Stomach smooth muscle (tissue), 2 donors: ENCODE data around the gene NAE1.
"Not testable (repeated sequence)": the region's sequence is repeated elsewhere in the genome, so short reads cannot be mapped to it uniquely, and the experiment has no call there.

Source experiments
- H3K27ac ChIP-seq: one replicate; pipeline ENCODE4 v1.7.0; 2013; ENCODE audit warnings: mild to moderate bottlenecking, low read length, inconsistent platforms
- H3K27me3 ChIP-seq, 2 donors: one replicate each; pipeline ENCODE4 v1.7.0; 2013; ENCODE audit warnings: low read length in 2 of 2; ENCODE audit not compliant: insufficient read depth in 2 of 2, control insufficient read depth in 1 of 2
- H3K36me3 ChIP-seq, 2 donors: one replicate each; pipeline ENCODE4 v1.7.0; 2013; ENCODE audit warnings: low read length in 2 of 2; ENCODE audit not compliant: control insufficient read depth in 2 of 2, insufficient read depth in 2 of 2
- H3K4me1 ChIP-seq: one replicate; pipeline ENCODE4 v1.7.0; 2013; ENCODE audit warnings: low read length; ENCODE audit not compliant: control insufficient read depth, insufficient read depth
- H3K4me3 ChIP-seq, 2 donors: one replicate each; pipeline ENCODE4 v1.7.0; 2013; ENCODE audit warnings: low read length in 2 of 2
- H3K9ac ChIP-seq, 2 donors: one replicate each; pipeline ENCODE4 v1.7.0; 2013; ENCODE audit warnings: low read length in 2 of 2, mild to moderate bottlenecking in 1 of 2
- H3K9me3 ChIP-seq, 2 donors: one replicate each; pipeline ENCODE4 v1.7.0; 2013; ENCODE audit warnings: low read length in 2 of 2; ENCODE audit not compliant: control insufficient read depth in 2 of 2
- donor health status: healthy.
- donor health status: Pancreatic carcinoma.

NAE1 gene

GRCh38 chr16:66802159-66802558, 28.6 kb downstream of the NAE1 start:
- no peak overlapping the region for H3K27ac ChIP-seq
- H3K4me1 ChIP-seq, result no peaks in the 10 kb centered on the region
- H3K27me3 ChIP-seq, result no peaks in the 10 kb centered on the region
- H3K4me3 ChIP-seq, result no peak overlapping the region
- no peaks in the 10 kb centered on the region for H3K9me3 ChIP-seq
- H3K36me3 ChIP-seq, result peaks cover 24 to 35% of the 10 kb centered on the region in 2 donors
- H3K9ac ChIP-seq, result no peak overlapping the region

- Histone ChIP-seq H3K27ac (no peak within 1 kb of the TSS), H3K9ac (no peak within 1 kb of the TSS), H3K36me3 (peaks cover 17 to 31% of the 10 kb centered on the region in 2 donors), H3K4me1 (no peaks in the 10 kb centered on the region), H3K27me3 (no peaks in the 10 kb centered on the region), H3K9me3 (no peaks in the 10 kb centered on the region), H3K4me3 (no peak within 1 kb of the TSS)
Measured at GRCh38 chr16:66801320-66802105, 29.3 kb downstream of the NAE1 start, which contains the start of gene TERB1. Gene TERB1 (minus strand): TSS chr16:66801584. CDS start chr16:66796798, 4,786 bp downstream.

DNA sequence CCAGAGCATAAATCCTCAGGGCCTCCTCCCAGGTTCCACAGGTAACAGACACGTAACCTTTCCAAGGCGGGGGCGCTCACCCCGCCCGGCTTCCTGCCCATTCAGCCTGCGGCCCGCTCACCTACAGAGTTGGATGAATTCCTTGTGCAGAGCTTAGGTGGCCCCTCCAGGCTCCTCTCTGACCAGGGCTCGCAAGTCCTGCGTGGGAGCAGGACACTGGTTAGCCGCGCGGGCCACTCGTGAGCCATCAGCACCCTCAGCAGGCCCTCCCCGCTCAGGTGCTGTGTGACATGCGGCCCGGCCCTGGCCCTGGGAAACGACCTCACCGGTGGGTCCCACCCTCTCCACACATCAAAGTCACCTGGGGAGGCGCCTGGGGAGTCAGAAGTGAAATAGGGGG, 29.9 kb downstream of the NAE1 start:
- no peak overlapping the region for H3K9ac ChIP-seq
- H3K27ac ChIP-seq, result no peak overlapping the region
- no peak overlapping the region for H3K4me3 ChIP-seq
- H3K4me1 ChIP-seq, result no peaks in the 10 kb centered on the region
- no peaks in the 10 kb centered on the region for H3K27me3 ChIP-seq
- H3K9me3 ChIP-seq, result no peaks in the 10 kb centered on the region
- peaks cover 17 to 31% of the 10 kb centered on the region in 2 donors for H3K36me3 ChIP-seq

DNA sequence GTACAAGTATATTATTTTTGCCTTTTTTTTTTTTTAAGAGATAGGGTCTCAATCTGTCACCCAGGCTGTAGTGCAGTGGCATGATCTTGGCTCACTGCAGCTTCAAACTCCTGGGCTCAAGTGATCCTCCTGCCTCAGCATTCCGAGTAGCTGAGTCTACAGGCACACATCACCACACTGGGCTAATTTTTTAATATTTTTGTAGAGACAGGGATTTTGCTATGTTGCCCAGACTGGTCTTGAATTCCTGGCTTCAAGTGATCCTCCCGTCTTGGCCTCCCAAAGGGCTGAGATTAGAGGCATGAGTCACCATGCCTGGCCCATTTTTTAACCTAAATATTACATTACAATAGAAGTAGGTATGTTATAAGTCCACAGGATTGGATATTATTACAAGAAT, 32.6 kb downstream of the NAE1 start:
- Histone ChIP-seq H3K27ac (no peak overlapping the region), H3K4me3 (no peak overlapping the region), H3K9ac (no peak overlapping the region), H3K36me3 (peaks cover 4 to 13% of the 10 kb centered on the region in 2 donors), H3K27me3 (no peaks in the 10 kb centered on the region), H3K4me1 (no peaks in the 10 kb centered on the region), H3K9me3 (no peaks in the 10 kb centered on the region)

GRCh38 chr16:66793984-66794383, 36.8 kb downstream of the NAE1 start:
- not testable (repeated sequence) for H3K9me3 ChIP-seq, H3K27ac ChIP-seq, H3K27me3 ChIP-seq, H3K4me1 ChIP-seq, H3K4me3 ChIP-seq, H3K36me3 ChIP-seq, H3K9ac ChIP-seq

DNA sequence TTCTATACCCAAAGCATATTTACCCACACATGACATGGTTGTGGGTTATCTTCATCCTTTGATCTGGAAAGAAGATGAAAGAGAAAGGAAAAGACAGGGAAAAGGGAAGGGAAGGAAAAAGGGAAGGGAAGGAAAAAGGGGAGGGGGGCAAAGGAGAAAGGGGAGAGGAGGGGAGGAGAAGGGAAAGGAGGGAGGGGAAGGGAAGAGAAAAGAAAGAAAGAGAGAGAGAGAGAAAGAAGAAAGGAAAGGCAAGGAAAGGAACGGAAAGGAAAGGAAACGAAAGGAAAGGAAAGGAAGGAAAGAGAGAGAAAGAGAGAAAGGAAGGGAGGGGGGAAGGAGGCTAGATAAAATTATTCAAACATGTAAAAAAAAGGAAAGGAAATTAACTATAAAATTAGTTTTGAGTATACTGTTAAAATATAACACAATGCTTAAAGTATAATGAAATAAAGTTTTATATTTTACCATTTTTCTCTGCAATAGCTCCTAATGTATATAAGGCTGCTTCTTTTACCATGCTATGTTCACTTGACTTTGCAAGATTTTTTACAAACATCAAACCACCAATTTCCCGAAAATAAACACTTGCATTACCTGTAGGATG, 40.5 kb downstream of the NAE1 start:
- no peak overlapping the region for H3K27ac ChIP-seq
- H3K27me3 ChIP-seq, result no peaks in the 10 kb centered on the region
- no peak overlapping the region for H3K4me3 ChIP-seq
- no peaks in the 10 kb centered on the region for H3K9me3 ChIP-seq
- H3K36me3 ChIP-seq, result no peaks in the 10 kb centered on the region
- no peak overlapping the region for H3K9ac ChIP-seq
- H3K4me1 ChIP-seq, result no peaks in the 10 kb centered on the region

DNA sequence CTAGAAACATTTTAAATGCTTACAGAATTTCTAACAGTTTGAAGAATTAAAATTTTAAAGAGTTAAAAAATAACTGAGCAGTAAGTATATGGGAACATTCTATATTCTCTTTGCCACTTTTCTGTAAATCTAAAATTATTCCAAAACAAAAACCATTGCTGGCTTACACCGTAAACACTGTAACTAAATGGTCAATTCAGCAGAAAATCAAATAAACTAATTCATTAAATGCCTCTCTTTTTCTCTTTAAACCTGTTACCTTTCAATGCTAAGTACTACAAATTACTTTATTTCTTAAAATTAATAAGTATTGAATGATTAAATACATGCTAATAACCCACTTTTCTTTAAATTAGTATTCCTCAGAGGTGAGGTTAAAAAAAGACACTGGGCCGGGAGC, 43.3 kb downstream of the NAE1 start:
- no peaks in the 10 kb centered on the region for H3K9me3 ChIP-seq
- H3K4me1 ChIP-seq, result no peaks in the 10 kb centered on the region
- no peaks in the 10 kb centered on the region for H3K36me3 ChIP-seq
- no peak overlapping the region for H3K4me3 ChIP-seq
- H3K27ac ChIP-seq, result no peak overlapping the region
- no peak overlapping the region for H3K9ac ChIP-seq
- H3K27me3 ChIP-seq, result no peaks in the 10 kb centered on the region

DNA sequence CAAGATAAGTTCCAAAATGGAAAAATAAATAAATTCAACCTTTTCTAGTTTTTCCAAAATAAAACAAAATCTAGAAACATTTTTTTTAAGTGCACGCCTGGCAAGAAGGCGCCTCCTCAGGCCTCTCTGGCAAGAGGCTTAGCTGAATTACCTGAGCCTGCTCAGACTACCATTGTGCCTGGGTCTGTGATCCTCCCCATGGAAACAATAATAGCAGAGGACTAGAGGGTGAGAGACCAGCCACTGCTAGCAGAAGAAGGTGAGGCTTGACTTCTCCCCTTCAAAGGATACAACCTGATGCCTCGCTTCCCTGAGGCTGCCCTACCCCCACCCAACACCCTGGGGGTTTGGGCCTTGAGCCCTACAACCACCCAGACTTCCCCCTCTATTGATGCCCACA, 44.2 kb downstream of the NAE1 start:
- H3K4me3 ChIP-seq, result no peak overlapping the region
- H3K36me3 ChIP-seq, result no peaks in the 10 kb centered on the region
- H3K4me1 ChIP-seq, result no peaks in the 10 kb centered on the region
- no peak overlapping the region for H3K27ac ChIP-seq
- no peaks in the 10 kb centered on the region for H3K27me3 ChIP-seq
- H3K9me3 ChIP-seq, result no peaks in the 10 kb centered on the region
- H3K9ac ChIP-seq, result no peak overlapping the region

DNA sequence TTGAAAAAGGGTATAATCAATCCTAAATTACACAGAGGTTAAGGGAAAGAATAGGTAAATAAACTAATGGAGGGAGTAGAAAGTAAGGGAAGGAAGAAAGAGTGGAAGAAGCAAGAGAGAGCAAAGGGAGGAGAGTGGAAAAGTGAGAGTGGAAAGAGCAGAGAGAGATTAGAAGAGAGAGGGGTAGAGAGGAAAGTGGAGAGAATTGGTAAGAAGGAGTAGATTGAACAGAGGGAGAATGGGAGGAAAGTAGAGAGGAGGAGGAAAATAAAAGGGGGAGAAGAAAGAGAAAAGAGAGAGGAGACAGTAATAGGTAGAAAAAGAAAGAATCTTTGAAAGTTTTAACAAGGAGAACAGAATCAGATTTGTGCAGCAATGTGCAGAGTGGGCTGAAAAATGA, 54.3 kb downstream of the NAE1 start:
- no peak overlapping the region for H3K4me3 ChIP-seq
- H3K27me3 ChIP-seq, result no peaks in the 10 kb centered on the region
- H3K9me3 ChIP-seq, result no peaks in the 10 kb centered on the region
- H3K4me1 ChIP-seq, result no peaks in the 10 kb centered on the region
- H3K9ac ChIP-seq, result no peak overlapping the region
- no peak overlapping the region for H3K27ac ChIP-seq
- H3K36me3 ChIP-seq, result no peaks in the 10 kb centered on the region

DNA sequence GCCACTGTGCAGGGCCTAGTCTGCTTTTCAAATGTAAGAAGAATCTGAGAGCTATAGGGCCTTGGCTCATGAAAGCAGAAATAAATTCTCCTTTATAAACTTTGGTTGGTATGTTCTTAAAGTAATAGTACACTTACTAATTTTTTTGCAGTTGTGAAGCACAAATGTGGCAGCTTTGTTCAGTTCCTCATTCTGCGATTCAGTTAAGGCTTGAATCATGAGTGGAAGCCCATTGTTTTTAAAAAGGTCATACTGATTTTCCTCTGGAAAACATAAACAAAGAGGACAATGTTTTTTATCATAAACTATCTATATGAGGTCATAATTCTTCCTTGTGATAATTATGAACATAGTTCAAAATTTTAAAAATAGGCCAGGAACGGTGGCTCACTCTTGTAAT, 55.8 kb downstream of the NAE1 start:
- H3K9ac ChIP-seq, result no peak overlapping the region
- no peak overlapping the region for H3K27ac ChIP-seq

GRCh38 chr16:66758086-66758485, 72.7 kb downstream of the NAE1 start:
- no peaks in the 10 kb centered on the region for H3K9me3 ChIP-seq
- no peak overlapping the region for H3K4me3 ChIP-seq
- no peaks in the 10 kb centered on the region for H3K4me1 ChIP-seq
- H3K27me3 ChIP-seq, result no peaks in the 10 kb centered on the region
- no peaks in the 10 kb centered on the region for H3K36me3 ChIP-seq
- no peak overlapping the region for H3K9ac ChIP-seq
- H3K27ac ChIP-seq, result no peak overlapping the region

More for the DNA sequence above, 55.8 kb downstream of the NAE1 start:
- Histone ChIP-seq H3K4me3 (no peak overlapping the region), H3K4me1 (no peaks in the 10 kb centered on the region), H3K27me3 (no peaks in the 10 kb centered on the region), H3K9me3 (no peaks in the 10 kb centered on the region), H3K36me3 (no peaks in the 10 kb centered on the region)
